ENCODE data around the gene SLC9A2. TPM values are rescaled to one million over a fixed set of nuclear protein-coding genes. Genes with fewer than 3 reads are reported as not detected.

SLC9A2 gene
- total and polyA plus RNA-seq, 10 of the 15 experiments (the other 5 are each of a cell fraction or from before 2014, with no cell fraction given), result 0.13 to 1.2 (median 0.79) TPM

DNA sequence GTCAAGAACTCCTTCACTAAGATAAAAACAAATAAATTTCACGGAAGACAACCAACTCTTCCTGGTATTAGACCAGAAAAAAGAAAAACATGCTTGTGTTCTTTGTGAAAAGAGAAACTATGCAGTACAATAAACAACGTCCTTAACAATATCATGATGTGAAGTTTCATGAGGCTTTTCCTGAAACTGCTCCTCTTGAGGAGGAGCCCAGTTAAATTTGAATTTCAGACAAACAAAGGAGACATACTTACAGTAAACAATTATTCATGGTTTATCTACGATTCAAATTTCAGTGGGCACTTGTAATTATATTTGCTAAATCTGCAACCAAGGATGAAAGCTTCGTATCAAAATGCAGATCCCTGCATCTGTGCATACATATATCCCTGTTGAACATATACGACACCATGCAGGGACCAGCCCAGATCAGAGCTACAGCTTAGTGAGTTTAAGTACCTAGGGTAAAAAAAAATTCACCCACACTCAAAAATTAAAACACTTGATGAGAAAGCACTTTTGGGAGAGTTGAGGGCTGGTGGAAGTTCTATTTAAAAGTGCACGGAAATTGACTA lies 24.8 kb upstream of the SLC9A2 start:
- Histone ChIP-seq H3K27me3 (replicated peaks in 1 of 2; ENCODE audit: control insufficient read depth in 2 of 2, insufficient read depth in 2 of 2, low read length in 1 of 2) (no peaks in the 10 kb centered on the region; a peak in 1 of 4 replicates), H3K9me3 (replicated peaks; ENCODE audit: control insufficient read depth, insufficient read depth, low read length) (no peaks in the 10 kb centered on the region), H3K9ac (ENCODE audit: control insufficient read depth, insufficient read depth, low read length) (no peak overlapping the region), H3K4me2 (ENCODE audit: control insufficient read depth, insufficient read depth) (no peak overlapping the region), H3K4me1 (ENCODE audit: control insufficient read depth, insufficient read depth, low read length) (no peaks in the 10 kb centered on the region), H3K79me2 (ENCODE audit: control insufficient read depth, insufficient read depth, low read length) (no peaks in the 10 kb centered on the region), H2AFZ (ENCODE audit: control insufficient read depth, low read depth, low read length) (no peak overlapping the region), H4K20me1 (ENCODE audit: control insufficient read depth, insufficient read depth) (no peaks in the 10 kb centered on the region), H3K4me3 (no peak overlapping the region), H3K27ac (ENCODE audit: control insufficient read depth, insufficient read depth) (no peak overlapping the region), H3K36me3 (ENCODE audit: control insufficient read depth in 2 of 2, insufficient read depth in 2 of 2, low read length in 1 of 2) (no peaks in the 10 kb centered on the region)
- BruUV-seq (replicated peaks), result no TSS peak
- POLR2A ChIA-PET, result no interaction called here
- 7% methylated on average over 6 of the region's 6 CpGs for WGBS (ENCODE audit: insufficient coverage, insufficient replicate concordance, low lambda C conversion rate, missing lambda C conversion rate)
- in situ Hi-C loops (cut with MboI), result no loop called here
- SMC1A ChIA-PET (ENCODE audit: uncharacterized antibody, unreplicated experiment), result interaction anchor here (0.7 kb wide), 1 partner anchor 135 kb away, joined by 3 read pairs; no protein-coding TSS in a partner anchor
- no peak for FAIRE-seq
- CTCF ChIA-PET, result interaction anchor here (1.8 kb wide), 1 partner anchor 21 kb away, joined by 9 read pairs; no protein-coding TSS in a partner anchor
- RAD21 ChIA-PET (ENCODE audit: unreplicated experiment), result interaction anchor here (0.8 kb wide), 1 partner anchor 108 kb away, joined by 3 read pairs; no protein-coding TSS in a partner anchor
- no peak for DNase-seq (ENCODE audit: low read depth, low spot score)
- intact Hi-C loops (cut with micrococcal nuclease; ENCODE audit: unreplicated experiment), result no loop called here
- ATAC-seq, result no peak
- TF ChIP-seq ETV6 (conservative IDR thresholded peaks at IDR 0.05 in 1 of 2, IDR thresholded peaks at IDR 0.05 in 1 of 2; ENCODE audit: borderline replicate concordance in 1 of 2, low read depth in 1 of 2) (no peak), BACH1 (IDR thresholded peaks at IDR 0.05; ENCODE audit: borderline replicate concordance) (no peak), IRF5 (IDR thresholded peaks at IDR 0.05; ENCODE audit: borderline replicate concordance) (no peak), SKIL (IDR thresholded peaks at IDR 0.05; ENCODE audit: low read depth, poor library complexity, severe bottlenecking) (no peak), HSF1 (IDR thresholded peaks at IDR 0.05; ENCODE audit: low read depth, low read length) (no peak), BCLAF1 (IDR thresholded peaks at IDR 0.05) (no peak), ZNF207 (IDR thresholded peaks at IDR 0.05; ENCODE audit: borderline replicate concordance) (no peak), SREBF2 (IDR thresholded peaks at IDR 0.05; ENCODE audit: low read length) (no peak), BHLHE40 (IDR thresholded peaks at IDR 0.05; ENCODE audit: borderline replicate concordance in 1 of 2, low read depth in 2 of 2, low read length in 1 of 2) (no peak), SIX5 (IDR thresholded peaks at IDR 0.05; ENCODE audit: low read depth, low read length, severe bottlenecking) (no peak), KDM1A (IDR thresholded peaks at IDR 0.05; ENCODE audit: borderline replicate concordance) (no peak), HDAC2 (IDR thresholded peaks at IDR 0.05) (no peak), MEF2B (IDR thresholded peaks at IDR 0.05; ENCODE audit: partially characterized antibody, poor library complexity, severe bottlenecking) (no peak)

All from GM12878 (cell line).